DMS153 treated with DMSO at 0.1 percent for 48 hours (cell line): ENCODE results near the gene LCN1.
"Not testable (repeated sequence)": the region's sequence is repeated elsewhere in the genome, so short reads cannot be mapped to it uniquely, and the experiment has no call there.

ENCODE experiments used
- DNase-seq: peaks from one replicate; lab custom pipeline; 2025; ENCODE audit not compliant: unreplicated experiment; lab: John Stamatoyannopoulos, UW

Gene LCN1

GRCh38 chr9:135545646-135546176 lies 24.5 kb downstream of the LCN1 start, which contains the start of gene OBP2A:
Gene OBP2A, plus strand, starts transcription at chr9:135546126. Its CDS starts 55 bp downstream, at chr9:135546181.
- not testable (repeated sequence) for DNase-seq

- DNase-seq, result not testable (repeated sequence)
Measured at GRCh38 chr9:135546792-135547617, 25.8 kb downstream of the LCN1 start.

- DNase-seq, result no peak
Measured at GRCh38 chr9:135547756-135548736, 26.8 kb downstream of the LCN1 start.

DNA sequence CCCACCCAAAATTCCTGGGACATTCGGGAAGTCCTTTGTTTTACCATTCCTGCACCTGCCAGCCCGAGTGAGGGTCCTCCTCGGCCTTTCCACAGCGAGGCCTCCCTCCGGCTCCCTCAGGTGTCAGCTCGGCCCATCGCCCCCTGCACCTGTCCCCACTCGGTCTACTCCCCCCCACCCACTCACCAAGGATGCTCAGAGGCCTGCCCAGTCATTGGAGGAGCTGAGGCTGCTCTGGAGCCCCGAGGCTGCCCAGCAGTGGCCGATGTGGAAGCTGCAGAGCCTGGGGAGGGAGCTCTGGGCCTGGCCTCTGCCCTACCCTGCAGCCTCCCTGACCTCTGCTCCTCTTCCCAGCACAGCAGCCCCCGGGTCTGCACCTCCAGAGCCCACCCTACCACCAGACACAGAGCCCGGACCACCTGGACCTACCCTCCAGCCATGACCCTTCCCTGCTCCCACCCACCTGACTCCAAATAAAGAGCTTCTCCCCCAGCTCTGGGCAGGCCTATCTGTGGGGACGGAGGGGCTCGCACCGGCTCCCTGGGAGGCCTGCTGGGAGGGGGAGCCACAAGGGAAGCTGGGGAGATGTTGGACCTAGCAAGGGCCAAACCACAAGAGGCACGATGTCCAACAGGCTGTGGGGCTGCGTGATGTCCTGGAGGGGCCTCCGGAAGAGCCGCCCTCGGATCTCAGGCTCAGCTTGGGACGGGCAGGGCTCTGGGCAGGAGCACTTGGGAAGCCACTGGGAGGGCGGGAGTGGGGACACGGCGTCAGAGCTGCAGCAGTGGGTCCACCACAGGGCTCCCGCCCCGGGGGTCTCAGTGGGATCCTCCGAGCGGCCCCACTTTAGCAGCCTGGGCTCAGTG lies 28.5 kb downstream of the LCN1 start:
- not testable (repeated sequence) for DNase-seq

GRCh38 chr9:135550344-135550918 lies 29.2 kb downstream of the LCN1 start:
- no peak for DNase-seq

- DNase-seq, result no peak
Measured at GRCh38 chr9:135551031-135551430, 29.8 kb downstream of the LCN1 start.

DNA sequence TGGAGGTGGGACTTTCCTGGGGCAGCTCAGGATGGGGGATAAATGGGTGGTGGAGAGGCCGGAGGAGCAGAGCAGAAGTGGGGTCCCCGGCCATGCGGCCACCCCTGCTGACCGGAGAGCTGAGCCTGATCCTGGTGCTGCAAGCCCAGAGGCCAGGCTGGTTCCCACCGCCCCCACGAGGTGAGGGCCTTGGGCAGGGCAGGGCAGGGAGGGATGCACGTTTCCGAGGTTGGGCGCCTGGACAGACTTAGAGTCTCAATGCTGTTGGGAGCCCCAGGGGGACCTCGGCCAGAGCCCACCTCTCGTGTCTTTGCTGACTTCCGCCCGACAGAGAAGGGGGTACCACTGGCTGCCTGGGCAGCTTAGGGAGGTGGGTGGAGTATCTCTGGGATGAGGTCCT lies 30.2 kb downstream of the LCN1 start:
- DNase-seq, result no peak

- DNase-seq, result no peak
Measured at GRCh38 chr9:135552021-135552697, 30.9 kb downstream of the LCN1 start.

GRCh38 chr9:135552698-135553171 lies 31.5 kb downstream of the LCN1 start:
- no peak for DNase-seq

- DNase-seq, result no peak
Measured at GRCh38 chr9:135554718-135555117, 33.5 kb downstream of the LCN1 start.

DNA sequence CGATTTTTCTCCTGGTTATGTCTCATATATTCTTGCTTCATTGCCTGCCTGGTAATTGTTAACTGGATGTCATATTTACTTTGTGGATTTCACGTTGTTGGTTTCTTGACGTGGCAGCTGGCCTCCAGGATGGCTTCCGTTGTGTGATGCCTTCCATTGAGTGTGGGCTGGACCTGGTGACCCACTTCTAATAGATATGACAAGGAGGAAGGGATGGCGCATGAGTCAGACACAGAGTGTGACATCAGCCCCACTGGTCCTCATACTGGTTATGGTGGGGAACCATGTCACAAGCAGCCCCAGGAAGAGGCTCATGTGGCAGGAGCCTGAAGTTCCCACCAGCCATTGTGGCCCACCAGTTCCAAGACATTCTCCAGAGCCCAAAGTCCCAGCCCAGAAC lies 34.0 kb downstream of the LCN1 start:
- no peak for DNase-seq

DNA sequence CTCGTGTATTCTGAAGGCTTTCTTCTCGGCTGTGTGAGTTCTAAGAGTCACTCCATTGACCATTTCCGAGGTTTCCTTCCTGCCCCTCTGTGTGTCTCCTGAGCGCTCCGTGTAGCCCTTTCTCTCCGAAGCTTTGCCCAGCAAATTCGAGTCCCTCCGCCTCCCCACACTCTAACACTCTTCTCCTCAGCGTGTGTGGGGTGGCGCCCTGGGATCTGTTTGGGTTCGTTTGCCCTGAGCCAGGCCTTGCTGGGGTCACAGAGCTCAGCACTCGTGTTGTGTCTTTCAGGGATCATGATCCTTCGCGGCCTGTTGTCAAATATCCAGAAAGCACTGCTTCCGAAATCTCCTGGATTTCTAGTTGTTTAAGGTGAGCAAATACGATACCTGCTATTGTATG lies 34.7 kb downstream of the LCN1 start:
- DNase-seq, result no peak

GRCh38 chr9:135559606-135560005 lies 38.4 kb downstream of the LCN1 start:
- DNase-seq, result no peak

DNA sequence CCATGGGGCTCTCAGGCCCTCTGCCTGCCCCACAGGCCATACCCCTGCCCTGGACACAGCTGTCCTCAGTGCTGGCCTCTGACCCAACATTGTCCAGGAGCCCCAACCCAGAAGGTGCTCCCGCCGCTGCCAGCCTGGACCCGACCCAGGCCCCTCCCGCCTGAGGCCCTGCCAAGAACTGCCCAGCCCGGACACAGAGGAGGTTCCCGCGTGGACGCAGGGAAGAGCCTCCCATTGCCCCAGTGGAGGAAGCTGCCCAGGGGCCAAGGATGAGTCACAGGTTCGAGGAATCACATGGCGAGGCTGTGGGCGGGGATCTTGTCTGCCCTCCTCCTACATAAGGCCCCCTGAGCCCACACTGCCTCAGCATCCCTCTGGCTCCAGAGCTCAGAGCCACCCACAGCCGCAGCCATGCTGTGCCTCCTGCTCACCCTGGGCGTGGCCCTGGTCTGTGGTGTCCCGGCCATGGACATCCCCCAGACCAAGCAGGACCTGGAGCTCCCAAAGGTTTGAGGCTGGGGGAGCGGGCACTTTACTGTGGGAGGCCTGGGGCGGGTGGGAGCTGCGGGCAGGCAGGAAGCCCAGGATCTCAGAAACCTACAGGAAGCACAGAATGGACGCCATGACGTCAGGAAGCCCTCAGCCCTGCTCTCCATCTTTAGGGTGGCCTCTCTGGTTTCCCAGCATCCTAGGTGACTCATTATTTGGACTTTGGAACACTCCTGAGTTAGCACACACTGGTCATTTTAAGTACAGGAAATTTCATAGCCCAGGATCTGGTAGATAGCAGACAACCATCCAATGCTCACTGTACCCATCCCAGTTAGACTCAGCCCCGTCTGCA lies 40.4 kb downstream of the LCN1 start, which contains the start of gene PAEP:
Gene PAEP, plus strand, starts transcription at position 366 of the 844 bp plus-strand sequence.
- no peak for DNase-seq

DNA sequence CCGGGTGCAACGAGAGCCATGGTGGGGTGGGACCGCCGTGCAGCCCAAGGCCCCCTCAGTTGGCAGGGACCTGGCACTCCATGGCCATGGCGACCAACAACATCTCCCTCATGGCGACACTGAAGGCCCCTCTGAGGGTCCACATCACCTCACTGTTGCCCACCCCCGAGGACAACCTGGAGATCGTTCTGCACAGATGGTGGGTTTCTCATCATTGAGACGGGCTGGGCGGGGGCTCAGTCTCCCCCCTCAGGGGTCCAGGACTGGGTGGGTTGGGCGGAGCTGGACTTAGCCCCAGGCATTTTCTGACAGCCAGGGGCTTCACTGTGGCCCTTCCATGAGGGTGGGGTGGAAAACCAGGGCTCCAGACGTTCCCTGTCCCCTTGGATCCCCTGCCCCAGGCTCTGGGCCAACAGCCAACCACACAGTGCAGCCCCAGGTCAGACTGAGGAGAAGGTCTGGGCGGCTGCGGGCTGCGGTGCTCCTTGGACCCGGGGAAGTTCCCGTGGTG lies 41.0 kb downstream of the LCN1 start:
- no peak for DNase-seq

- no peak for DNase-seq
Measured at GRCh38 chr9:135563039-135563476, 41.8 kb downstream of the LCN1 start.

- no peak for DNase-seq
Measured at GRCh38 chr9:135563858-135564257, 42.6 kb downstream of the LCN1 start.

GRCh38 chr9:135565141-135565628 lies 43.9 kb downstream of the LCN1 start:
- DNase-seq, result no peak
